Right kidney (tissue), 1 donor: ENCODE results near the gene CRYBG1.
"Not testable (repeated sequence)": the region's sequence is repeated elsewhere in the genome, so short reads cannot be mapped to it uniquely, and the experiment has no call there.

Source experiments
- DNase-seq: peaks from one replicate; pipeline ENCODE4 v3.0.0-alpha.2; 2016

The CRYBG1 gene

GRCh38 chr6:106556368-106556960 is 195.9 kb downstream of the CRYBG1 start:
- DNase-seq = no peak

DNA sequence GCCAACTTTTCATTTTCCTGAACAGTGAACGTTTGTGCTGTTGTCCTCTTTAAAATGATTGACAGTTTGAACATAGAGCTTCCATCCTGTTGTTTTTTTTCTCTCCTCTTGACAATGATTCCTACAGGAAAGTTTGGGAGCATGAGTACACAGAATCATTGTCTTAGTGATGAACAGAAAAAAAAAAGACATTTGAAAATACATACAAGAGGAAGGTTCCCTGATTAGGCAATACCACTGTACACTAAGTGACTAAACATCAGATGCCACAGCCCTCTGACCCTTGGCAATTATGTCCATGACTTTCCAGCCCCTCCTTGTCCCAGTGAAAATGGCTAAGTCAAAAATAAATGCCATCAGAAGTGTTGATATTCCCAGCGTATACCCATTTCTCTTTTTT is 197.3 kb downstream of the CRYBG1 start:
- DNase-seq = no peak

DNA sequence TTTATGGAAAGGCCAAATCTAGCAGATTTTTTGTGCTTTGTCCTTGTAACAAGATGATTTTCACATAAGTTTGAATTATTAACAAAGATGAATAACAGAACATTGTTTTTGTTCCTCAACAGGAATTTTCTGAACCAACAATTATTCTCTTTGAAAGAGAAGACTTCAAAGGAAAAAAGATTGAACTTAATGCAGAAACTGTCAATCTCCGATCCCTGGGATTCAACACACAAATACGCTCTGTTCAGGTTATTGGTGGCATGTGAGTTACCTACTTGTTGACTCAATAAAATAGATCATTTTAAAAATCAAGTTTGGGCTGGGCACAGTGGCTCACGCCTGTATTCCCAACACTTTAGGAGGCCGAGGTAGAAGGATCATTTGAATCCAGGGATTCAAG is 197.8 kb downstream of the CRYBG1 start:
- DNase-seq = no peak

GRCh38 chr6:106559659-106560058 is 199.1 kb downstream of the CRYBG1 start:
- not testable (repeated sequence) for DNase-seq

DNA sequence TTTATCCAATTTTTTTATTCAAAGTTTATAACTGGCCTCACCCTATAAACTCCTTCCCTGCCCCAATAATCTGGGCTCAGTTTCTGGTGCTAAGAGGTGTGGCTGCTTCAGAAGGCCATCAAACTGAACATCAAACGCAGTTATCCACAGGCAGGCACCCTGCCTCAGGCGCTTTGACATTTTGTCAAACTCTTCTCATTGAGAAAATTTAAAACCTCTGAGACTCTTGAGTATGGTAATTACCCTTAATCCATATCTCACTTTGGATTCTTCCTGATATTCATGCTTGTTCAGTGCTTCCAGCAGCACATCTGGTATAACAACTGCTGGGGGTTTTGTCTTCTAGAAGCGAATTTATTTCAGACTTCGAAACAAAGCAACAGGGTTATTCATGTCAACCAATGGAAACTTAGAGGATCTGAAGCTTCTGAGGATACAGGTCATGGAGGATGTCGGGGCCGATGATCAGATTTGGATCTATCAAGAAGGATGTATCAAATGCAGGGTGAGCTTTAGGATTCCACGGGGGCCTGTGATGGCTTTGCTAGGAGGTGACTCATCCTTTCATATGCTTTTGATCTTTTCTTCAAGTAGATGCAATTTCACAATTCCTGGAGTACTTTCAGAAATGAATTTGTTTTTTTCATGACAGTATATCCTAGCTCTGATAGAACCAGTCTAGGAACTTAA is 200.6 kb downstream of the CRYBG1 start:
- no peak for DNase-seq

- no peak for DNase-seq
Measured at GRCh38 chr6:106561686-106562405, 201.3 kb downstream of the CRYBG1 start.

GRCh38 chr6:106563614-106564013 is 203.1 kb downstream of the CRYBG1 start:
- no peak for DNase-seq

GRCh38 chr6:106564476-106564875 is 204.0 kb downstream of the CRYBG1 start:
- DNase-seq = no peak

GRCh38 chr6:106568530-106568929 is 208.0 kb downstream of the CRYBG1 start:
- DNase-seq = no peak

- DNase-seq = no peak
Measured at GRCh38 chr6:106569428-106569827, 208.9 kb downstream of the CRYBG1 start.

DNA sequence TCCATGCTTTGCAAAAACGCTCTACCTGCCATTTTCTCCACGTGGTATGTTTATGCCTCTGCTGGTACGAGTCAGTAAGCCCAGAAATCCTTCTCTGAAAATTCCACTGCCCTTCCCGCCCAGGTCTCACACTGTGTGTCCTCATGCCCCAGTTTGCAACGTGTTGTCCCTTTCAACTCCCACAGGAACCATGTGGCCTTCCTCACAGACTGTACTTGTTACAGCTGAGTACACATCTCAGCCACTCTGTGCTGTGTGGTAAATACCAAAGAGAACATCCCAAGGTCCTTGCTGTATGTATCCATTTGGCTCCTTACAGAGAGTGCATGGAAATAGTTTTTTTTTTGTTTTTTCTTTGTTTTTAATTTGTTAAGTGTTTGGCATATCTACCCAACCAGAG is 211.9 kb downstream of the CRYBG1 start:
- DNase-seq = no peak

- no peak for DNase-seq
Measured at GRCh38 chr6:106572875-106573585, 212.5 kb downstream of the CRYBG1 start.

DNA sequence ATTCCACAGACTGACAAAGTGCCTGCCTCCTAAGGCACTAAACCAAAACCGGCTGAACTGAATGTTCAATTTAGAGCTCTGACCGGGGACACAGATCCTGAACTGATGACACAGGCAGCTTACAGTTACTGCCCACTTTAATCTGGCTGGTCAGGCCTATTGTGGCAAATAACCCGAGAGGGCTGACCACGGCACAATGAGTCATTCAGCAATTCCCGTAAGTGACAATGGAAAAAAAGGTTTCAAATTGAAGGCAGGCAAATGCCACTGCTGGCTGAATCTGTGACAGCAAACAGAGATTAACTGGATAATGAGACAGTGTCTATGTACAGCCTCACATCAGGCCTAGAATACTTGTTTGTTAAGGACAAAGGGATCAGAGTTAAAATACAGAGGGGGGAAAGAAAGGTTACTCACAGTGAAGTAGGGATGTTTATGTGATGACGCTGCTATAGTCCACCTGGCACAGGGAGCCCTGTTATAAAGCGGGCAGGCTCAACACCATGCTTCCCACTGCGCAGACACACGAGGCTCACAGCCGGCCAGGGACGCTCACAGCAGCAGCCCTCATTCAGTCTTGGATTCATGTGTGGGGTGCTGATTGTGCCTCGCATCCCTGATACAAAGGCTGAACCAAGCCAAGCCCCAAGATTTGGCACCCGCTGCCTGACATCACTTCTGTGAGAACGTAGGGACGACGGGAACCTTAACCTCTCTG is 214.4 kb downstream of the CRYBG1 start:
- no peak for DNase-seq

DNA sequence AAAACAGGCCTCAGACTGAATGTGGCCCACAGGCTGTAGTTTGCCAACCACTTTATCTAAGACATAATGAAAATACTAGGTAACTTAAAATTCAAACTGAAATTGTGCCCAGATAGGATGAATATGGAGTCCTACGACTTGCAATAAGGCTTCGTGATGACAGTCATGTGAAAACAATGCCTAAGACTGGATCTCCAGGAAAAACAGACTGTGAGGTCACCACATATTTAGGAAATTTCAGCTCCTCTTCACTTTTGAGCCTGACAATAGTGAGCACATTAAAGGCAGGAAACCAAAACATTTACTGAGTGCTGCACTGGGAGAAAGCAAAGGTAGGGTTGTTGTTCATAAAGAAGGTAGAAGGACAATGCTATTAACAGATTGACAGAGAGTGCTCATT is 218.8 kb downstream of the CRYBG1 start:
- DNase-seq = no peak

DNA sequence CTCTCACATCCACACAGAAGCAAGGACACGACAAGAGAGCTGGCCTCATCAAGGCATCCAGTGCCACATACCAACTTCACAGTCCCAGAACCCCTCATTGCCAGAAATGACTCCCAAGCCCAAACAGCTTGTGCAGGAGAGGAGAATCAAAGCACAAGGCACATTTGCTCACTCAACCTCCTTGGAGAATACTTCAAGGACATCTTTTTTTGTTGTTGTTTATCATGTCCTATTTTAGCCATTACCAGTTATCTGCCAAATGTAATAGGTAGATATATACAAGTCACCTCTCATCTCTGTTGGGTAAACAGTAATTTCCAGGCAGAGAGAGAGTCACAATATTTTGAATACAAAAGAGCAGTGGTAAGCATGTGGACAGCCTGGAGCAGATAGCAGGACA is 221.0 kb downstream of the CRYBG1 start:
- no peak for DNase-seq

GRCh38 chr6:106586815-106587415 is 226.4 kb downstream of the CRYBG1 start:
- DNase-seq = no peak

DNA sequence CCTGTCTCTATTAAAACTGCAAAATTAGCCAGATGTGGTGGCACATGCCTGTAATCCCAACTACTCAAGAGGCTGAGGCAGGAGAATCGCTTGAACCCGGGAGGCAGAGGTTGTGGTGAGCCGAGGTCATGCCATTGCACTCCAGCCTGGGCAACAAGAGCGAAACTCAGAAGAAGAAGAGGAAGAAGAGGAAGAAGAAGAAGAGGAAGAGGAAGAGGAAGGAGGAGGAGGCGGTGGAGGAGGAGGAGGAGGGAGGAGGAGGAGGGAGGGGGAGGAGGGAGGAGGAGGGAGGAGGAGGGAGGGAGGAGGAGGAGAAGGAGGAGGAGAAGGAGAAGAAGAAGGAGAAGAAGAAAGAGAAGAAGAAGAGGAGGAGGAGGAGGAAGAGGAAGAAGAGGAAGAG is 228.4 kb downstream of the CRYBG1 start:
- DNase-seq = not testable (repeated sequence)

- no peak for DNase-seq
Measured at GRCh38 chr6:106591111-106591825, 230.8 kb downstream of the CRYBG1 start.

- DNase-seq = no peak
Measured at GRCh38 chr6:106599440-106599839, 238.9 kb downstream of the CRYBG1 start.

GRCh38 chr6:106600329-106600728 is 239.8 kb downstream of the CRYBG1 start:
- DNase-seq = no peak

- DNase-seq = no peak
Measured at GRCh38 chr6:106608080-106608668, 247.7 kb downstream of the CRYBG1 start.
